8988T (cell line): Measurements from ENCODE around the gene FZR1.
"Not testable (repeated sequence)": the region's sequence is repeated elsewhere in the genome, so short reads cannot be mapped to it uniquely, and the experiment has no call there.

Experiments used
- DNase-seq: peaks from one replicate; pipeline ENCODE4 v3.0.0; 2011

The FZR1 gene

DNA sequence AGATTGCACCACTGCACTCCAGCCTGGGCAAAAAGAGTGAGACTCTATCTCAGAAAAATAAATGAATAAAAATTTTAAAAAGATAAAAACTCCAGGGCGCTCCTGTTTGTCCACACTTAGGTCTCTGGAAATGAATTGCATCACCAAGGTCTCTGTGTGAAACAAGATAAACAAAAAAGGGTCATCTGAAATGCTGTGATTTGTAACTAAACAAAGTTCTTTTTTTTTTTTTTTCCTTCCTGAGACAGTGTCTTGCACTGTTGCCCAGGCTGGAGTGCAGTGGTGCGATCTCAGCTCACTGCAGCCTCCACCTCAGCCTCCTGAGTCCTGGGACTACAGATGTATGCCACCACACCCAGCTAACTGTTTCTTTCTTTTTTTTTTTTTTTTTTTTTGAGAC, 11.5 kb downstream of the FZR1 start:
- no peak for DNase-seq

DNA sequence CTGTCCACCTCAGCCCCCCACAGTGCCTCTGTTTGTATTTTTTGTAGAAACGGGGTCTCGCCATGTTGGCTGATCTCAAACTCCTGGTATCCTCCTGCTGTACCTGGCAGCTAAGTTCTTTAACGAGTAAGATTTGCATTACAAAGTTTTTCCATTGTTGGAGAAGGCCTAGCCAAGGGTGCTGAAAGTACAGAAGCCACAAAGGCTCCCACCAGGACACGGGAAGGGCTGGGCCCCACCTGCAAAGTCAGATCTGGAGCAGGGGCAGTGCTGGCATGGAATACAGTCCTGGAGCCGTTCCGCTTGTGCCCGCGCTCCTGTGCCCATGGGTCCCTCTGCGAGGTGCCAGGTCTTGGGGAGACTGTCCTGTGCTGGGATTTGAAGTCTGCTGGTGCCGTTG, 12.1 kb downstream of the FZR1 start:
- DNase-seq: no peak

- DNase-seq: no peak
These were observed 12.5 kb downstream of the FZR1 start for GRCh38 chr19:3518659-3519058.

DNA sequence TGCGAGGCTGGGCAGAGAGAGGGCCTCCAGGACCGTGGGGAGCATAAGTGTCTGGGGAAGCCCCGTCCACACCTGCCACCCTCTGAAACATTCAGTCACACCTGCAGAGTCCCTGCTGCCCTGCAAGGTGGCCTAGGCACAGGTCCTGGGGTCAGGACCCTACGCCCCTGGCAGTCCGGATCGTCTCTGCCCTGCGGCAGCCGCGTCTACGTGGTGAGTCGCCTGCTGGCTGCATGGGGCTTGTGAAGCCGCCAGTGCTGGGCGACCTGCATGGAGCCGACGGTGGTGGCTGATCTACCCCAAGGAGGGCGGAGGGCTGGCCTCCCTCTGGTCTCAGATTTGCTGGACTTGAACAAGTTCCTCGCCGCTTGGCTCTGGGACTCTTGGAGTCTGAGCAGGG, 13.0 kb downstream of the FZR1 start:
- DNase-seq: no peak

DNA sequence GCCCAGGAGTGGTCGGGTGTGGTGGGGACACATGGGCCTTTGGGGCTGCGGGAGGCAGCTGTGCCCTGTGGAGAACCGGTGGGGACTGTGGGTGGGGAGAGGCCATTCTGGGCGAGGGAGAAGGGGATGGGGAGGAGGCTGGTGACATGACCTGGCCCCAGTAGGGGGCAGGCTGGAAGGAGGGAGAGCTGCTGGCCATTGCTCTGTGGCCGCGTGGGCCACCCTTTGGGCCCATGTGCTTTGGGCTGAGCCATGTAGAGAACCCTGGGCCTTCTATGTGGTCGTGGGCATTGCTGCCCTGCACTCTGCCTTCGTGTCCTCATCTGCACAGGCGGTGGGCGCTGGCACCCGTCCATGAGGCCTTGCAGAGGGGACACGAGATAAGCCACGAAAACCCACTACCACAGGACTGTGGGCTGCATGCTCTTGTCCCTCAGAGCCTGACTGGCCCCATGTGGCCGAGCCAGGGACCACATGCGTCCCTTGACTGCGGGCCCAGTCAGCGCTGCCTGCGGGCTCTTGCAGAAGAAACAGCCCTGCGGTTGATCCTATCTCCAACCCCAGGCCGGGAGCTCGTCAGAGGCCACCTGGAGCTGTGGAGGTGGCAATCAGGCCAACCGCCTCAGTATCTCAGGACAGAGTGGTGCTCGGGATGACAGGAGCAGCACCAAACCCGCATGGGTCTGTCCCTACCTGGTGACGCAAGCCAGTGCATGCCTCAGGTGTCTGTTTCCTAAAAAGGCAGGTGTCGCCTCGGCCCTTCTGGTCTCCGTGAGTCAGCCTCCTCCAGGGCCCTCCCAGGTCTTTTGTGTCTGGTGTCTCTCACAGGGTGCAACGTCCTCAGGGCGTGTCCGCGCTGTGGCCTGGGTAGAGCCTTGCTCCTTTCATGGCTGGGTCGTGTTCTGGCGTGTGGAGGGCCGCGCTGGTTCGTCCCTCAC, 14.3 kb downstream of the FZR1 start:
- DNase-seq: no peak

GRCh38 chr19:3521104-3521445, 15.0 kb downstream of the FZR1 start:
- no peak for DNase-seq

- DNase-seq: no peak
These were observed 16.6 kb downstream of the FZR1 start for GRCh38 chr19:3522421-3523360.

- no peak for DNase-seq
These were observed 17.4 kb downstream of the FZR1 start for GRCh38 chr19:3523361-3524077.

GRCh38 chr19:3524078-3524842, 18.1 kb downstream of the FZR1 start:
- no peak for DNase-seq

GRCh38 chr19:3524904-3525451, 18.9 kb downstream of the FZR1 start:
- DNase-seq: no peak

GRCh38 chr19:3526507-3527237, 20.6 kb downstream of the FZR1 start:
- no peak for DNase-seq

DNA sequence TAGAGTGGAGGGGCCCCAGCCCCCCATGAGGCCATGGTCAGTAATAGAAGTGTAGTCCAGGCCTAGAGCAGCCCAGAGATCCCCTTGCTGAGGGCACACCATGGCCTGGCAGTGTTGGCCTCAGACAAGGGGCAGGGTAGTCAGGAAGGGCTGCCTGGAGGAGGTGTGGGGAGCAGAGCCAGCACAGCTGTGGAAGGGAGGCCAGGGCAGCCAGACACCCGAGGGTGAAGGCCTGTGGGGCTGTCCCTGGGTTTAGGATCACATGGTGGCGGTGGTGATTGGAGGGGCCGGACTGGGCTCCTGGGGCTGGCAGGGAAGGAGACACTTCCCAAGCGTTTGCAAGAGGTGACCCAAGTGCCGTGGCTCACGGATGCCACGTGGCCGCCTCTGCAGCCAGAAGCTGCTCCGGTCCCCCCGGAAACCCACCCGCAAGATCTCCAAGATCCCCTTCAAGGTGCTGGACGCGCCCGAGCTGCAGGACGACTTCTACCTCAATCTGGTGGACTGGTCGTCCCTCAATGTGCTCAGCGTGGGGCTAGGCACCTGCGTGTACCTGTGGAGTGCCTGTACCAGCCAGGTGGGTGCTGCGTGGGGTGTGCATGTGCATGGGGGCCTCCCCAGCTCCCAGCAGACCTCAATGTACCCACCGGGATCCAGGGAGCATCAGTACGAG, 21.3 kb downstream of the FZR1 start:
- DNase-seq: no peak

DNA sequence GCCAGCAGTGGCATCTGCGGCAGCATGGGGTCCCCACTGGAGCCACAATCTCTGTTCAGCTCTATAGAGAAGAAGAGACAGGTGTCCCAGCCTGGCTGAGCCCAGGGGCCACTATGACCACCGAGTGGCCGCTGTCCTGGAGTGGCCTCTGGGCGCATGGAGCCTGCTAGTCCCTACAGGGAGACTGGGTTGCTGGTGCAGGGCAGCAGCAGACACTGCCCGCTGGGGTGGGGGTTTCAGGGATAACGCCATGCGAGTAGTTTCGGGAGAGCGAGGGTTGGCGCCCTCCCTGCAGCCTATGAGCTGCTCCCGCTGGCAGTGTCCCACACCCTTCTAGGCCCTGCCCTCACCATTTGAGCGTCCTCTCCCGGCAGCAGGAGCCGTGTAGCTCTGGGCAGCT, 22.0 kb downstream of the FZR1 start:
- DNase-seq: no peak

- no peak for DNase-seq
These were observed 22.6 kb downstream of the FZR1 start for GRCh38 chr19:3528539-3529211.

DNA sequence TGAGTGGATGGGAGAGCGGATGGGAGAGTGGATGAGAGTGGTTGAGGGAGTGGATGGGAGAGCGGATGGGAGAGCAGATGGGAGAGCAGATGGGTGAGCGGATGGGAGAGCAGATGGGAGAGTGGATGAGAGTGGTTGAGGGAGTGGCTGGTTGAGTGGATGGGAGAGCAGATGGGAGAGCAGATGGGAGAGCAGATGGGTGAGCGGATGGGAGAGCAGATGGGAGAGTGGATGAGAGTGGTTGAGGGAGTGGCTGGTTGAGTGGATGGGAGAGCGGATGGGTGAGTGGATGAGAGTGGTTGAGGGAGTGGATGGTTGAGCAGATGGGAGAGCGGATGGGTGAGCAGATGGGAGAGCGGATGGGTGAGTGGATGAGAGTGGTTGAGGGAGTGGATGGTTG, 23.2 kb downstream of the FZR1 start:
- DNase-seq: not testable (repeated sequence)

GRCh38 chr19:3530389-3530788, 24.3 kb downstream of the FZR1 start:
- no peak for DNase-seq

DNA sequence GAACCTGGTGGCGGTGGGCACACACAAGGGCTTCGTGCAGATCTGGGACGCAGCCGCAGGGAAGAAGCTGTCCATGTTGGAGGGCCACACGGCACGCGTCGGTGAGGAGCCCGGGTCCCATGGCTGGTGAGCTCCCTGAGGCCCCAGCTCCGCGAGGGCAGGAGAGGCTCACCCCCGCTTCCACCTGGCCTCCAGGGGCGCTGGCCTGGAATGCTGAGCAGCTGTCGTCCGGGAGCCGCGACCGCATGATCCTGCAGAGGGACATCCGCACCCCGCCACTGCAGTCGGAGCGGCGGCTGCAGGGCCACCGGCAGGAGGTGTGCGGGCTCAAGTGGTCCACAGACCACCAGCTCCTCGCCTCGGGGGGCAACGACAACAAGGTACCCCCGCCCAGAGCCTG, 25.6 kb downstream of the FZR1 start:
- DNase-seq: no peak

- DNase-seq: no peak
These were observed 26.2 kb downstream of the FZR1 start for GRCh38 chr19:3532154-3532786.

GRCh38 chr19:3533033-3533432, 26.9 kb downstream of the FZR1 start:
- DNase-seq: no peak
